D721Med (cell line): Measurements from ENCODE around the gene BTD.

Source experiments
- DNase-seq: peaks from one replicate; pipeline ENCODE4 v3.0.0; 2011; ENCODE audit warnings: low spot score; ENCODE audit not compliant: insufficient read length
- FAIRE-seq: peaks from 2 replicates; lab custom pipeline; 2011; peaks lifted over from hg19 to GRCh38; lab: Jason Lieb, UNC
- CTCF ChIP-seq: IDR thresholded peaks from 2 replicates; pipeline ENCODE4 v1.5.1; 2012; ENCODE audit warnings: mild to moderate bottlenecking, control low read depth; ENCODE audit not compliant: insufficient read depth; ENCODE audit errors: missing control alignments

BTD gene

GRCh38 chr3:15623535-15624440, 22.2 kb downstream of the BTD start:
- DNase-seq (no peak), FAIRE-seq (no peak)
- no peak for TF ChIP-seq CTCF

GRCh38 chr3:15628967-15629366, 27.4 kb downstream of the BTD start:
- DNase-seq (no peak), FAIRE-seq (no peak)
- no peak for TF ChIP-seq CTCF

DNA sequence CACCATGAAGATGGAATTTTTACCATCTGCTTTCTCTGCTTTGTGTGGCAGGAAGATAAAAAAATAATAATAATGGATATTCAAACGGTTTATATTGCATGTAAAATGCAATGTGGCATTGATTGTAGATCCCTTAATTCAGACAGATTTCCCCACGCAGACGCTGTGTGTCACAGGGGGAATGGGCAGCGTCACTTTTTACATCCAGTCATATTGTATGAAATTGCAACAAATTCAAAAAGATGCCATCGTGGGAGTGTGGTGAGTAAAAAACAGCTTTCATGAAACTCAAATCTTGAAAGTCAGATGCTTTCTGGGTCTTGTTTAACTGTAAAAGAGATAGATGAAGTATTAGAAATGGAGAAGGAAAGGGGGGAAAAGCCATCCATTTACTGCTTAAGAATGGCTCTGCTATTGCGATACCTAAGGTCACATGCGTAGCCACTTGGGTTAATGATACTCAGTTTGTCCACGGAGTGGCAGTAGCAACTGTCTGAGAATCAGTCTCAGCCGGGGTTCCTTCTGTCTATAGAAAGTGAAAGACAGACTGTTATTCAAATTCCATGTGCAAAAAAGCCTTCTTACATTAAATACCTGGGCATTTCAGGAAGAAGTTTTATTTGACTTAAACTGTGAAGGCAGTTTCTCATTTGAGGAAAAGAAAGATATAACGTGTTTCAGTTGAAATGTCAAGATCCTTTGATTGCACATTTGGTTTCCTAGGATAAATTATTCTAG, 28.5 kb downstream of the BTD start:
- DNase-seq (peak; percentile 48), FAIRE-seq (no peak)
- TF ChIP-seq CTCF, result peak; percentile 63

- no peak for TF ChIP-seq CTCF
- DNase-seq (no peak), FAIRE-seq (no peak)
These were observed 29.3 kb downstream of the BTD start for GRCh38 chr3:15630646-15631350.

DNA sequence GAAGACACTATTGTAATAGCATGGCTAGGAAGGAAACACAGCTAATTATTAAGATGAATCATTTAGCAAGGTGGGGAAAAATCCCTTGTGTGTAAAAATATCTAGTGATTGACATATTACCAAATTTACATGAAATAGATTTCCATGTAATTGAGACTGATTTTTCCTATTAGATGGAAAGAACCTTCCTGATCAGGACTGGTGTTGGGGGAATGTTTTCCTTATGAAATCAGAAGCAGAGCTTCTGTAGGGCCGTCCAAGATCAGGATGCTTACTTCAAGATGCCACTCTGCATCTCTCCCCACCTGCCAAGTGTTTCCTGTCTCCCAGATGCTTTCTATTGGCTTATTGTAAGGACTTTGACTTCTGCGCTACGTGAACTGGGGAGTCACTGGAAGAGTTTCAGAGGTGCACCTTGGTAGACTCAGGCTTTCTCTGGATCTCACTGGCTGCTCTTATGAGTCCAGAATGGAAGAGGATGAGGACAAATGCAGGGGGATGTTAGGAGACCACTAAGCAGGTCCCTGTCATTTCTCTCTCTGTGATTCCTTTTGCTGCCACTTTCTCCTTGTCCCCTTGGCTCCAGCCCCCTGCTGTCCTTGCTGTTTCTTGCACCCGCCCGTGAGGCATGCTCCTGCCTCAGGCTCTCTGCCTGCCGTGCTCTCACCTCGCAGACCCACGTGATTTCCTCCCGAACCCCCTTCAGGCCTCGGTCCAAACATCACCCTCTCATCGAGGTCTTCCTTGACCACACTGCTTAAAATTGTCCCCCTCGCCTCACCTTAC, 30.1 kb downstream of the BTD start:
- no peak for TF ChIP-seq CTCF
- no peak for FAIRE-seq
- no peak for DNase-seq

- DNase-seq (no peak), FAIRE-seq (no peak)
- TF ChIP-seq CTCF, result no peak
These were observed 30.7 kb downstream of the BTD start for GRCh38 chr3:15632212-15632580.
